Liver (tissue), 9 donors: ENCODE results near the gene DDX56. TPM values are rescaled to one million over a fixed set of nuclear protein-coding genes. Genes with fewer than 3 reads are reported as not detected.
A peak's percentile ranks its signal among the peaks of the same experiment; 100 is the strongest.

Experiments
- DNase-seq: peaks from one replicate; pipeline ENCODE4 v3.0.0-alpha.2; 2017; ENCODE audit warnings: low spot score
- H3K27ac ChIP-seq, 2 donors: one replicate each; pipeline ENCODE4 v1.7.0; 2013; ENCODE audit warnings: inconsistent platforms in 2 of 2, low read length in 2 of 2, control low read depth in 1 of 2, low read depth in 1 of 2, mild to moderate bottlenecking in 1 of 2
- H3K27me3 ChIP-seq, 4 donors: one replicate each; pipeline versions ENCODE4 v1.6.1 to v1.7.0; 2013; ENCODE audit warnings: low read length in 3 of 4, inconsistent platforms in 1 of 4, mild to moderate bottlenecking in 1 of 4, moderate library complexity in 1 of 4; ENCODE audit not compliant: control insufficient read depth in 4 of 4, insufficient read depth in 4 of 4
- H3K36me3 ChIP-seq, 4 donors: one replicate each; pipeline versions ENCODE4 v1.6.1 to v1.7.0; 2013; ENCODE audit warnings: low read length in 3 of 4, mild to moderate bottlenecking in 3 of 4, low read depth in 1 of 4, moderate library complexity in 1 of 4; ENCODE audit not compliant: control insufficient read depth in 4 of 4, insufficient read depth in 3 of 4
- H3K4me1 ChIP-seq, 4 donors: one replicate each; pipeline versions ENCODE4 v1.6.1 to v1.7.0; 2013; ENCODE audit warnings: low read length in 3 of 4, mild to moderate bottlenecking in 3 of 4, moderate library complexity in 1 of 4; ENCODE audit not compliant: control insufficient read depth in 4 of 4, insufficient read depth in 4 of 4
- H3K4me3 ChIP-seq, 3 donors: one replicate each; pipeline versions ENCODE4 v1.6.1 to v1.7.0; 2013; ENCODE audit warnings: low read length in 3 of 3, control low read depth in 1 of 3, low read depth in 1 of 3, mild to moderate bottlenecking in 1 of 3
- H3K9ac ChIP-seq, 2 donors: one replicate each; pipeline ENCODE4 v1.7.0; 2013; ENCODE audit warnings: low read length in 2 of 2, mild to moderate bottlenecking in 2 of 2, moderate library complexity in 2 of 2, control low read depth in 1 of 2, low read depth in 1 of 2
- H3K9me3 ChIP-seq, 4 donors: one replicate each; pipeline versions ENCODE4 v1.6.1 to v1.7.0; 2013; ENCODE audit warnings: low read length in 3 of 4; ENCODE audit not compliant: control insufficient read depth in 4 of 4
- EGR1 ChIP-seq, 2 donors: IDR thresholded peaks; 2 replicates each; pipeline ENCODE4 v1.6.1; 2016 to 2018; ENCODE audit warnings: antibody characterized with exemption in 2 of 2, low read depth in 2 of 2
- FOXA1 ChIP-seq: IDR thresholded peaks from 2 replicates; pipeline ENCODE4 v1.6.1; 2016; ENCODE audit warnings: antibody characterized with exemption
- FOXA2 ChIP-seq: IDR thresholded peaks from 2 replicates; pipeline ENCODE4 v1.6.1; 2016; ENCODE audit warnings: antibody characterized with exemption
- GABPA ChIP-seq, 2 donors: IDR thresholded peaks in 1 of 2; conservative IDR thresholded peaks in 1 of 2; 2 replicates each; pipeline ENCODE4 v1.6.1; 2016; ENCODE audit warnings: antibody characterized with exemption in 2 of 2, mild to moderate bottlenecking in 1 of 2, moderate library complexity in 1 of 2
- HNF4A ChIP-seq, 2 donors: conservative IDR thresholded peaks; 2 replicates each; pipeline ENCODE4 v1.6.1; 2016; ENCODE audit warnings: antibody characterized with exemption in 2 of 2, mild to moderate bottlenecking in 2 of 2
- HNF4G ChIP-seq: IDR thresholded peaks from 2 replicates; pipeline ENCODE4 v1.6.1; 2016; ENCODE audit warnings: antibody characterized with exemption
- JUND ChIP-seq, 2 donors: IDR thresholded peaks; 2 replicates each; pipeline ENCODE4 v1.6.1; 2016; ENCODE audit warnings: antibody characterized with exemption in 2 of 2
- NR2F2 ChIP-seq: IDR thresholded peaks from 2 replicates; pipeline ENCODE4 v1.6.1; 2016; ENCODE audit warnings: antibody characterized with exemption
- RAD21 ChIP-seq, 2 donors: IDR thresholded peaks; 2 replicates each; pipeline ENCODE4 v1.6.1; 2016; ENCODE audit warnings: antibody characterized with exemption in 2 of 2, mild to moderate bottlenecking in 2 of 2
- RXRA ChIP-seq, 2 donors: IDR thresholded peaks; 2 replicates each; pipeline ENCODE4 v1.6.1; 2017 to 2018; ENCODE audit warnings: antibody characterized with exemption in 2 of 2, mild to moderate bottlenecking in 1 of 2
- WGBS: extraction: QIAGEN DNeasy Blood & Tissue Kit; methylation state at CpG from one replicate; pipeline ENCODE4 v1.1.7; 2013; 5-methylcytosine and 5-hydroxymethylcytosine counted together
- polyA plus RNA-seq, 2 donors: library from polyadenylated mRNA; stranded (reverse) in 1 of 2; unstranded in 1 of 2; fragments of 200-250 nt in 1 of 2; fragments of >200 nt in 1 of 2; fragmentation: Nextera tagmentation in 1 of 2; extraction: Ambion mirVana in 1 of 2; gene quantifications; one replicate each; pipeline versions ENCODE4 v1.2.1 to v1.2.3, GENCODE V29; 2013 to 2015
- total RNA-seq, 2 donors: library from RNA; depleted of rRNA; stranded (reverse); fragments of >200 nt; gene quantifications; one replicate each; pipeline ENCODE4 v1.2.3, GENCODE V29; 2014
- TF ChIP-seq, protein P1 (sequence below): fragments of 150-350 bp; IDR thresholded peaks from 2 replicates; pipeline ENCODE4 v1.5.1; 2017; ENCODE audit warnings: improper control_type of control experiment, low read depth, low read length; ENCODE audit not compliant: missing input control
- TF ChIP-seq, protein P2 (sequence below): IDR thresholded peaks from 2 replicates; pipeline ENCODE4 v1.6.1; 2016; ENCODE audit warnings: antibody characterized with exemption, mild to moderate bottlenecking
- TF ChIP-seq, protein P3 (sequence below): IDR thresholded peaks from 2 replicates; pipeline ENCODE4 v1.6.1; 2016; ENCODE audit warnings: antibody characterized with exemption
- donor health status: healthy.
- donor health status: healthy.
- donor health status: healthy.
- donor health status: healthy.
- donor health status: healthy.

Gene DDX56
- total and polyA plus RNA-seq, 4 donors: 24.3 to 42.1 (median 31.9) TPM

DNA sequence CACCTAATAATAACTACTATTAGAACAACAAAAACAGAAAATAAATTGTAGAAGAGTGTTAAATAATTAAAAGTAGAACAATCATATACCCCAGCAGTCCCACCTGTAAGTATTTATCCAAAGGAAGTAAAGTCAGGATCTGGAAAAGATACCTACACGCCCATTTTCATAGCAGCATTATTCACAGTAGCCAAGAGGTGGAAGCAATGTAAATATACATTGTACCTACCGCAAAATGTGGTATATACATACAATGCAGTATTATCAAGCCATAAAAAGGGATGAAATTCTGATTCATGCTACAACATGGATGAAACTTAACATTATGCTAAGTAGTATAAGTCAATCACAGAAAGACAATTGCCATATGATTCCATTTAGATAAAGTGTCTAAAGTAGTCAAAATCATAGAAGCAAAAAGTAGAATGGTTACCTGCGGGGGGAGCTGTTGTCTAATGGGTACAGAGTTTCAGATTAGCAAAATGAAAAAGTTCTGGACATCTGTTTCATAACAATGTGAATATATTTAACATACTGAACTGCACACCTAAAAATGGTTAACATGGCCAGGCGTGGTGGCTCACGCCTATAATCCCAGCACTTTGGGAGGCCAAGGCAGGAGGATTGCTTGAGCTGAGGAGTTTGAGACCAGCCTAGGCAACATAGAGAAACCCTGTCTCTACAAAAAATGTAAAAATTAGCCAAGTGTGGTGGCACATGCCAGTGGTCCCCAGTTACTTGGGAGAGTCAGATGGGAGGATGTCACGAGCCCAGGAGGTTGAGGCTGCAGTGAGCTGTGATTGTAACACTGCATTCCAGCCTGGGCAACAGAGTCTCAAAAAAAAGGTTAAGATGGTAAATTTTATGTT is 14.4 kb upstream of the DDX56 start:
- Histone ChIP-seq H3K36me3 (no peaks in the 10 kb centered on the region), H3K27me3 (no peaks in the 10 kb centered on the region), H3K27ac (no peak overlapping the region), H3K9ac (no peak overlapping the region), H3K4me1 (peaks cover 0 to 5% (median 0%) of the 10 kb centered on the region in 4 donors), H3K9me3 (no peaks in the 10 kb centered on the region), H3K4me3 (no peak overlapping the region)
- TF ChIP-seq RAD21 (IDR thresholded peaks at IDR 0.05) (peak; percentile 93 to 95), JUND (IDR thresholded peaks at IDR 0.05) (no peak)
- TF ChIP-seq, protein P1, sequence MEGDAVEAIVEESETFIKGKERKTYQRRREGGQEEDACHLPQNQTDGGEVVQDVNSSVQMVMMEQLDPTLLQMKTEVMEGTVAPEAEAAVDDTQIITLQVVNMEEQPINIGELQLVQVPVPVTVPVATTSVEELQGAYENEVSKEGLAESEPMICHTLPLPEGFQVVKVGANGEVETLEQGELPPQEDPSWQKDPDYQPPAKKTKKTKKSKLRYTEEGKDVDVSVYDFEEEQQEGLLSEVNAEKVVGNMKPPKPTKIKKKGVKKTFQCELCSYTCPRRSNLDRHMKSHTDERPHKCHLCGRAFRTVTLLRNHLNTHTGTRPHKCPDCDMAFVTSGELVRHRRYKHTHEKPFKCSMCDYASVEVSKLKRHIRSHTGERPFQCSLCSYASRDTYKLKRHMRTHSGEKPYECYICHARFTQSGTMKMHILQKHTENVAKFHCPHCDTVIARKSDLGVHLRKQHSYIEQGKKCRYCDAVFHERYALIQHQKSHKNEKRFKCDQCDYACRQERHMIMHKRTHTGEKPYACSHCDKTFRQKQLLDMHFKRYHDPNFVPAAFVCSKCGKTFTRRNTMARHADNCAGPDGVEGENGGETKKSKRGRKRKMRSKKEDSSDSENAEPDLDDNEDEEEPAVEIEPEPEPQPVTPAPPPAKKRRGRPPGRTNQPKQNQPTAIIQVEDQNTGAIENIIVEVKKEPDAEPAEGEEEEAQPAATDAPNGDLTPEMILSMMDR: peak; percentile 61
- WGBS: 21% methylated on average over 6 of the region's 6 CpGs
- peak; percentile 54 for DNase-seq

DNA sequence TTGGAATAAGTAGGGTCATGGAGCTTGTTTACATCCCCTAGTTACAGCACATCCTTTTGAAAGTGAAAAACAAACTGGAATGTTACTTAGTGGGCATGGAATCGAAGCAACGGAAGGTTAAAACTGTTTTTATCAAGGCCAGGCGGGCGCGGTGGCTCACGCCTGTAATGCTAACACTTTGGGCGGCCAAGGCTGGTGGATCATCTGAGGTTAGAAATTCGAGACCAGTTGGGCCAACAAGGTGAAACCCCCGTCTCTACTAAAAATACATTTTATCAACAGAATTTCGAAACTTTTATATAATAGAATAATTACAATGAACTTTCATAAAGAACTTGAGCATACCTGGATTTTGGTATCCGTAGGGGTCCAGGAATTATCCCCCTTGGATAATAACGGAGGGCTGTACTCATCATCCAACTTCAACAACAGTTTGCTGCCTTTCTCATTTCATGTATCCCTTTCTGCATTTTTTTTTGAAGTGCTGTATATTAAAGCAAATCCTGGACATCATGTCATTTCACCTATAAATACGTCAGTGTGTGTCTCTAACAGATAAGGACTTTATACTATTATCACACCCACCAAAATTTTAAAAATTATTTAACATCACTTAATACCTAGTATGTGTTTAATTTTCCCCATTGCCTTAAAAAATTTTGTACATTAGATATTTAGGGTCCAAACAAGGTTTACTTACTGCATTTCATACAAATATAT is 9.6 kb upstream of the DDX56 start:
- Histone ChIP-seq H3K4me1 (peaks cover 4 to 20% (median 8%) of the 10 kb centered on the region in 4 donors), H3K9me3 (no peaks in the 10 kb centered on the region), H3K27ac (peak overlapping the region; percentile 84 to 98), H3K4me3 (peak overlapping the region in 2 of 3 donors; percentile 22 to 59), H3K36me3 (peaks cover 4 to 14% (median 10%) of the 10 kb centered on the region in 4 donors), H3K9ac (peak overlapping the region in 1 of 2 donors; percentile 96), H3K27me3 (no peaks in the 10 kb centered on the region)
- TF ChIP-seq HNF4A (conservative IDR thresholded peaks at IDR 0.05) (no peak), NR2F2 (no peak), FOXA1 (no peak), GABPA (IDR thresholded peaks at IDR 0.05 in 1 of 2, conservative IDR thresholded peaks at IDR 0.05 in 1 of 2) (no peak), RAD21 (IDR thresholded peaks at IDR 0.05) (no peak), RXRA (IDR thresholded peaks at IDR 0.05) (no peak), FOXA2 (no peak), HNF4G (no peak), JUND (IDR thresholded peaks at IDR 0.05) (no peak), EGR1 (IDR thresholded peaks at IDR 0.05; ENCODE audit: low read depth in 2 of 2) (no peak)
- TF ChIP-seq, protein P2, sequence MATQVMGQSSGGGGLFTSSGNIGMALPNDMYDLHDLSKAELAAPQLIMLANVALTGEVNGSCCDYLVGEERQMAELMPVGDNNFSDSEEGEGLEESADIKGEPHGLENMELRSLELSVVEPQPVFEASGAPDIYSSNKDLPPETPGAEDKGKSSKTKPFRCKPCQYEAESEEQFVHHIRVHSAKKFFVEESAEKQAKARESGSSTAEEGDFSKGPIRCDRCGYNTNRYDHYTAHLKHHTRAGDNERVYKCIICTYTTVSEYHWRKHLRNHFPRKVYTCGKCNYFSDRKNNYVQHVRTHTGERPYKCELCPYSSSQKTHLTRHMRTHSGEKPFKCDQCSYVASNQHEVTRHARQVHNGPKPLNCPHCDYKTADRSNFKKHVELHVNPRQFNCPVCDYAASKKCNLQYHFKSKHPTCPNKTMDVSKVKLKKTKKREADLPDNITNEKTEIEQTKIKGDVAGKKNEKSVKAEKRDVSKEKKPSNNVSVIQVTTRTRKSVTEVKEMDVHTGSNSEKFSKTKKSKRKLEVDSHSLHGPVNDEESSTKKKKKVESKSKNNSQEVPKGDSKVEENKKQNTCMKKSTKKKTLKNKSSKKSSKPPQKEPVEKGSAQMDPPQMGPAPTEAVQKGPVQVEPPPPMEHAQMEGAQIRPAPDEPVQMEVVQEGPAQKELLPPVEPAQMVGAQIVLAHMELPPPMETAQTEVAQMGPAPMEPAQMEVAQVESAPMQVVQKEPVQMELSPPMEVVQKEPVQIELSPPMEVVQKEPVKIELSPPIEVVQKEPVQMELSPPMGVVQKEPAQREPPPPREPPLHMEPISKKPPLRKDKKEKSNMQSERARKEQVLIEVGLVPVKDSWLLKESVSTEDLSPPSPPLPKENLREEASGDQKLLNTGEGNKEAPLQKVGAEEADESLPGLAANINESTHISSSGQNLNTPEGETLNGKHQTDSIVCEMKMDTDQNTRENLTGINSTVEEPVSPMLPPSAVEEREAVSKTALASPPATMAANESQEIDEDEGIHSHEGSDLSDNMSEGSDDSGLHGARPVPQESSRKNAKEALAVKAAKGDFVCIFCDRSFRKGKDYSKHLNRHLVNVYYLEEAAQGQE: no peak
- TF ChIP-seq, protein P3, sequence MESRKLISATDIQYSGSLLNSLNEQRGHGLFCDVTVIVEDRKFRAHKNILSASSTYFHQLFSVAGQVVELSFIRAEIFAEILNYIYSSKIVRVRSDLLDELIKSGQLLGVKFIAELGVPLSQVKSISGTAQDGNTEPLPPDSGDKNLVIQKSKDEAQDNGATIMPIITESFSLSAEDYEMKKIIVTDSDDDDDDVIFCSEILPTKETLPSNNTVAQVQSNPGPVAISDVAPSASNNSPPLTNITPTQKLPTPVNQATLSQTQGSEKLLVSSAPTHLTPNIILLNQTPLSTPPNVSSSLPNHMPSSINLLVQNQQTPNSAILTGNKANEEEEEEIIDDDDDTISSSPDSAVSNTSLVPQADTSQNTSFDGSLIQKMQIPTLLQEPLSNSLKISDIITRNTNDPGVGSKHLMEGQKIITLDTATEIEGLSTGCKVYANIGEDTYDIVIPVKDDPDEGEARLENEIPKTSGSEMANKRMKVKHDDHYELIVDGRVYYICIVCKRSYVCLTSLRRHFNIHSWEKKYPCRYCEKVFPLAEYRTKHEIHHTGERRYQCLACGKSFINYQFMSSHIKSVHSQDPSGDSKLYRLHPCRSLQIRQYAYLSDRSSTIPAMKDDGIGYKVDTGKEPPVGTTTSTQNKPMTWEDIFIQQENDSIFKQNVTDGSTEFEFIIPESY: no peak
- TF ChIP-seq, protein P1: no peak
- DNase-seq: no peak
- WGBS: 90% methylated on average over 13 of the region's 13 CpGs
